ENCODE results near the gene IGF1R. TPM values are rescaled to one million over a fixed set of nuclear protein-coding genes. Genes with fewer than 3 reads are reported as not detected.
A peak's percentile ranks its signal among the peaks of the same experiment; 100 is the strongest.

The IGF1R gene
- total RNA-seq, 3 donors from 2014 or later = 16.7 to 28.6 (median 25.1) TPM

DNA sequence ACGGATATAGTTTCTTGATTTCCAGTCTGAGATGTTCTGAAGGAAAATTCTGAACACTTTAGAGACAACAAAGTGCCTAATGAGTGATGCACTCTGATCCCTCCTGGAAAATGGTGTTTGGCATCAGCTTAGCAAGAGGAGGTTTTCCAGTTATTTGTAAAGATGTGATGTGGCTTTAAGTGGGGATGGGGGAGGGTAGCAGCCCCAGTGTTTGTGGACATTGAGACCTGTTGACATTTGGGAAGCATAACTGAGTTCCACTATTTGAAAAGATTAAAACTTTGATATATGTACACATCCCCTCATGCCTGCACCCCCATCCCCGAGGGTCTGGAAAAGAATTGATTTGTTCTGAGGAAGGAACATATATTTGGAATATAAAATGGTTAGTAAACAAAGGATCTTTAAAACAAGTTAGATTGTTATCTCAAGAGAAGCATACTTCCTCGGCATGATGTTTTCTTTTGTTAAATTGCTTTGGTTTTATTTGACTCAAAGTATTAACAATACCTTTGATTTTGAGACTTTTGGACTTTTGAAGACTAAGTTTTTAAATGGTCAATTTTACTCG lies 6.5 kb downstream of the IGF1R start:
- ATAC-seq = no peak
- Mint-ChIP-seq H3K36me3 (ENCODE audit: insufficient read depth) (no peaks in the 10 kb centered on the region), H3K4me3 (no peak overlapping the region), H3K27me3 (ENCODE audit: low read depth) (peaks cover 38% of the 10 kb centered on the region), H3K9me3 (no peaks in the 10 kb centered on the region), H3K4me1 (ENCODE audit: low read depth) (peaks cover 51% of the 10 kb centered on the region)
- no peak for DNase-seq

DNA sequence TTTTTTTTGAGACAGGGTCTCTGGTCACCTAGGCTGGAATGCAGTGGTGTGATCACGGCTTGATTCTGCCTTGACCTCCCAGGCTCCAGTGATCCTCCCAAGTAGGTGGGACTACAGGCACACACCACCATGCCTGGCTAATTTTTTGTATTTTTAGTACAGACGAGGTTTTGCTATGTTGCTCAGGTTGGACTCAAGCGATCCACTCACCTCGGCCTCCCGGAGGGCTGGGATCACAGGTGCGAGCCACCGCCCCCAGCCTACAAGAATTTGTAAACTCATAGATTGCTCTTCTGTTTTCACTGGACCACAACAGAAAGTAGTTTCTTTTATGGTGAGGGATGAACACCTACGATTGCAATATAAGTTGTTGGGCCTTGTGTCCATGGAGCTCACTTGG lies 7.4 kb downstream of the IGF1R start:
- Mint-ChIP-seq H3K27me3 (ENCODE audit: low read depth) (peaks cover 33% of the 10 kb centered on the region), H3K4me1 (ENCODE audit: low read depth) (peaks cover 47% of the 10 kb centered on the region)
- no peak for DNase-seq

GRCh38 chr15:98657721-98658120 lies 9.4 kb downstream of the IGF1R start:
- H3K4me1 Mint-ChIP-seq (ENCODE audit: low read depth) = peaks cover 32% of the 10 kb centered on the region

More for the DNA sequence above, 7.4 kb downstream of the IGF1R start:
- Mint-ChIP-seq H3K4me3 (no peak overlapping the region), H3K9me3 (no peaks in the 10 kb centered on the region), H3K36me3 (ENCODE audit: insufficient read depth) (peaks cover 2% of the 10 kb centered on the region)
- ATAC-seq = no peak

DNA sequence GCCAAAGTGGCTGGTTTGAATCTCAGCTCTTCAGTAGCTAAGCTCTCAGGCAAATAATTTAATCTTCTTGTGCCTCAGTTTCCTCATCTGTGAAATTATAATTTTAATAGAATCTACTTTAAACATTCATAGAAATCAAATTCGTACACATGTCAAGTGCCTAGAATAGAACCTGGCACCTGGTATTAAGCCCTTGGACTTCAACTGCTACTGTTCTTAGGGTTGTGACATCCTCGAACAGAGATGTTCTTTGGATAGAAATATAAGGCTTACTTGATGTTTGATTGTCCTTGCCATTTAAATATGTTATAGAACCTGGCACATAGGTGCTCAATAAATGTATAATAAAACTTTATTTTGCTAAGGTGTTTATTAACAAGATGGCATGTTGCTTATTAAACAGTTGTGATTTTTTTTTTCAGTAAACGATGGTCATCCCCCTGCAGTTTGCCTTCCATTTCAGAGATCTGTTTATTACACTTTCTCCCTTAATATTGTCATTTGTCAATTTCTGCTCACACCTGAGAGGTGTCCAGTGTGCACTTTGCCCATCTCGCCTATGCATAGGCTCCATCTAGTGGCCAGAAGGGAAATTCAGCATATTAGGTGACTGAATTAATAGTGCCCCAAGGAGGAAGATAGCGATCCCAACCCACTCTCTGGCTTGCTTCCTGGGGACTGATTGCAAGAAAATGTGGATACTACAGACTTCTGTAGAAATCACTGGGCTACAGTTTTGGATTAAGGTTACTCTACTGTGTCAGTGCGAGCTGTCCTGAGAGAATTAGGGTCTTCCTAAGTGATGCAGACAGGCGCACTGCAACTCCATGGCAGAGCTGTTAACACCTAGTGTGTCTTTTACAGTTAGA lies 10.7 kb downstream of the IGF1R start:
- no peak overlapping the region for H3K4me3 Mint-ChIP-seq
- no peak for DNase-seq
- H3K36me3 Mint-ChIP-seq (ENCODE audit: insufficient read depth) = peaks cover 3% of the 10 kb centered on the region
- ATAC-seq = peak; percentile 54 to 55
- peaks cover 13% of the 10 kb centered on the region for H3K27me3 Mint-ChIP-seq (ENCODE audit: low read depth)
- H3K9me3 Mint-ChIP-seq = no peaks in the 10 kb centered on the region
- peaks cover 34% of the 10 kb centered on the region for H3K4me1 Mint-ChIP-seq (ENCODE audit: low read depth)

More at GRCh38 chr15:98657721-98658120, 9.4 kb downstream of the IGF1R start:
- peaks cover 3% of the 10 kb centered on the region for H3K36me3 Mint-ChIP-seq (ENCODE audit: insufficient read depth)
- ATAC-seq (no peak), DNase-seq (no peak)
- peaks cover 20% of the 10 kb centered on the region for H3K27me3 Mint-ChIP-seq (ENCODE audit: low read depth)
- no peaks in the 10 kb centered on the region for H3K9me3 Mint-ChIP-seq
- no peak overlapping the region for H3K4me3 Mint-ChIP-seq

GRCh38 chr15:98660055-98660454 lies 11.7 kb downstream of the IGF1R start:
- no peak for DNase-seq
- Mint-ChIP-seq H3K9me3 (no peaks in the 10 kb centered on the region), H3K36me3 (ENCODE audit: insufficient read depth) (peaks cover 3% of the 10 kb centered on the region), H3K27me3 (ENCODE audit: low read depth) (peaks cover 11% of the 10 kb centered on the region), H3K4me1 (ENCODE audit: low read depth) (peaks cover 26% of the 10 kb centered on the region), H3K4me3 (no peak overlapping the region)
- ATAC-seq = no peak

- Mint-ChIP-seq H3K27me3 (ENCODE audit: low read depth) (peaks cover 4% of the 10 kb centered on the region), H3K9me3 (no peaks in the 10 kb centered on the region), H3K4me1 (ENCODE audit: low read depth) (peaks cover 40% of the 10 kb centered on the region), H3K36me3 (ENCODE audit: insufficient read depth) (peaks cover 3% of the 10 kb centered on the region), H3K4me3 (no peak overlapping the region)
- DNase-seq = no peak
- ATAC-seq = no peak
Measured at GRCh38 chr15:98663045-98663444, 14.7 kb downstream of the IGF1R start.

- peaks cover 3% of the 10 kb centered on the region for H3K36me3 Mint-ChIP-seq (ENCODE audit: insufficient read depth)
- no peak overlapping the region for H3K4me3 Mint-ChIP-seq
- DNase-seq (no peak), ATAC-seq (no peak)
- H3K9me3 Mint-ChIP-seq = no peaks in the 10 kb centered on the region
- H3K4me1 Mint-ChIP-seq (ENCODE audit: low read depth) = peaks cover 45% of the 10 kb centered on the region
- H3K27me3 Mint-ChIP-seq (ENCODE audit: low read depth) = peaks cover 2% of the 10 kb centered on the region
Measured at GRCh38 chr15:98663606-98664005, 15.3 kb downstream of the IGF1R start.

- no peak overlapping the region for H3K4me3 Mint-ChIP-seq
- DNase-seq (no peak), ATAC-seq (no peak)
- H3K9me3 Mint-ChIP-seq = no peaks in the 10 kb centered on the region
- H3K36me3 Mint-ChIP-seq (ENCODE audit: insufficient read depth) = no peaks in the 10 kb centered on the region
- peaks cover 71% of the 10 kb centered on the region for H3K4me1 Mint-ChIP-seq (ENCODE audit: low read depth)
- H3K27me3 Mint-ChIP-seq (ENCODE audit: low read depth) = peaks cover 2% of the 10 kb centered on the region
Measured at GRCh38 chr15:98666441-98666840, 18.1 kb downstream of the IGF1R start.

DNA sequence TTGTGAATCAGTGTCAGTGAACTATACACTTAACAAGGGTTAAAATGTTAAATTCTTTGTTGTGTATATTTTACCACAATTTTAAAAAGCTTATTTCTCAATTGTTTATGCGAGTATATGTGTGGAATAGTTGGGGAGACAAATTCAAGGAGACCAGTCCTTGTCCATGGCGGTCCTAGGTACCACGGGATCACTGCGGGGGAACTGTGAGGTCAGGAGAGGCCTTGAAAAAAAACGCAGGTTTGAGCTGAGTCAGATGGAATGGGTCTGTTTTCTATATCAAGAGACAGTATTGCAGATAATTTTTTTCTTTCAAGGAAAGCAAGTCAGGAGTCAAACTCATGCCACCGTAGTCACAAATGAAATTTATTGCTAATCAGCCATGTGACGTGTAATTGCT lies 18.5 kb downstream of the IGF1R start:
- no peak for DNase-seq
- H3K27me3 Mint-ChIP-seq (ENCODE audit: low read depth) = peaks cover 2% of the 10 kb centered on the region
- no peak overlapping the region for H3K4me3 Mint-ChIP-seq
- no peaks in the 10 kb centered on the region for H3K9me3 Mint-ChIP-seq
- ATAC-seq = no peak
- peaks cover 72% of the 10 kb centered on the region for H3K4me1 Mint-ChIP-seq (ENCODE audit: low read depth)
- H3K36me3 Mint-ChIP-seq (ENCODE audit: insufficient read depth) = no peaks in the 10 kb centered on the region

DNA sequence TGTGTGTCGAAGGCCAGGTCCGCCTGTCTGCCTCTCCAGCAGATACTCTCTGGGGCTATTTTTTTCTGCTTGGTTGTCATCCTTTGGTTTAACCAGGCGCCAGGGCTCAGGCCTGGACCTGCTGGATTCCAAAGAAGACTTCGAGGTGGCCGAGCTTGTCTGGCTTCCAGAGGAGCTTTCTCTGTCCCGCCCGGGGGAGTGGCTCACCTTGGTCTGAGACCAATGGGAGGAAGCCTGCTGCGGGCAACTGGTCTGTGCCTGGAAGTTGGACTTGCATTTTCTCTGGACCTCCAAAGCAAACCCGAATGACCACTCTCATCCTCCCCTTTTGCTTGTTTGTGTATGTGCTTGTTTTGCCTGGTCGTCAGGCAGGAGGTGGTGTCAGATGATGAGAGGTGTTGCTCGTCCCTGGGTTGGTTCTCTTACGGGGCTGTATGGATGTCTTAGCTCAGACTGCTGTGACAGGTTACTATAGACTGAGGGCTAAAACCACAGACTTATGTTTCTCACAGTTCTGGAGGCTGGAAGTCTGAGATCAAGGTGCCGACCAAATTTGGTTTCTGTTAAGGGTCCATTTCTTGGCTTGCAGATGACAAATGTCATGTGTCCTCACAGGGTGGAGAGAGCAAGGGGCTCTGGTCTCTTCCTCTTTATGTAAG lies 19.3 kb downstream of the IGF1R start:
- ATAC-seq (no peak), DNase-seq (no peak)
- Mint-ChIP-seq H3K36me3 (ENCODE audit: insufficient read depth) (no peaks in the 10 kb centered on the region), H3K9me3 (no peaks in the 10 kb centered on the region), H3K4me1 (ENCODE audit: low read depth) (peaks cover 69% of the 10 kb centered on the region), H3K27me3 (ENCODE audit: low read depth) (peaks cover under 1% of the 10 kb centered on the region), H3K4me3 (no peak overlapping the region)

- no peaks in the 10 kb centered on the region for H3K36me3 Mint-ChIP-seq (ENCODE audit: insufficient read depth)
- H3K27me3 Mint-ChIP-seq (ENCODE audit: low read depth) = no peaks in the 10 kb centered on the region
- peak; percentile 33 for DNase-seq
- H3K4me1 Mint-ChIP-seq (ENCODE audit: low read depth) = peaks cover 71% of the 10 kb centered on the region
- peak overlapping the region; percentile 34 for H3K4me3 Mint-ChIP-seq
- no peaks in the 10 kb centered on the region for H3K9me3 Mint-ChIP-seq
- ATAC-seq = peak; percentile 99
Measured at GRCh38 chr15:98668566-98669308, 20.4 kb downstream of the IGF1R start.

DNA sequence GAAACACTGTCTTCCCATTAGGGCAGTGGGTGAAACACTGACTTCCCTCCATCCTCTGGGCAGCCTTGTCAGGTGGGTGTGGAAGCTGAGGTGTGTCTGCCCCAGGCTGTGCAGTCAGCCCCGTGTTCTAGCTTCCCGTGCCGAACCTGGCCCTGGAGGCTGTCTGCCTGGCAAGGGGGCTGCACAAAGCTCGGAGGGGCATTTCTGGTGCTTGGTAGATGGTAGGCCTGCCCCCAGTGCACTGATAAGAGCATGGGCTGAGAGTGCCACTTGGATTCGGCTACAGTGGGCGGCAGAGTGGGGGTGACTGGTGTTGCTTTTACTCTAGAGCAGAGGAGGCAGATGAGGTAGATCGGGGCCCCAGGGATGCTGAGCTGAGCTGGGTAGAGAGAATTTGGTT lies 21.3 kb downstream of the IGF1R start:
- Mint-ChIP-seq H3K4me1 (ENCODE audit: low read depth) (peaks cover 70% of the 10 kb centered on the region), H3K36me3 (ENCODE audit: insufficient read depth) (no peaks in the 10 kb centered on the region)
- no peak for DNase-seq

DNA sequence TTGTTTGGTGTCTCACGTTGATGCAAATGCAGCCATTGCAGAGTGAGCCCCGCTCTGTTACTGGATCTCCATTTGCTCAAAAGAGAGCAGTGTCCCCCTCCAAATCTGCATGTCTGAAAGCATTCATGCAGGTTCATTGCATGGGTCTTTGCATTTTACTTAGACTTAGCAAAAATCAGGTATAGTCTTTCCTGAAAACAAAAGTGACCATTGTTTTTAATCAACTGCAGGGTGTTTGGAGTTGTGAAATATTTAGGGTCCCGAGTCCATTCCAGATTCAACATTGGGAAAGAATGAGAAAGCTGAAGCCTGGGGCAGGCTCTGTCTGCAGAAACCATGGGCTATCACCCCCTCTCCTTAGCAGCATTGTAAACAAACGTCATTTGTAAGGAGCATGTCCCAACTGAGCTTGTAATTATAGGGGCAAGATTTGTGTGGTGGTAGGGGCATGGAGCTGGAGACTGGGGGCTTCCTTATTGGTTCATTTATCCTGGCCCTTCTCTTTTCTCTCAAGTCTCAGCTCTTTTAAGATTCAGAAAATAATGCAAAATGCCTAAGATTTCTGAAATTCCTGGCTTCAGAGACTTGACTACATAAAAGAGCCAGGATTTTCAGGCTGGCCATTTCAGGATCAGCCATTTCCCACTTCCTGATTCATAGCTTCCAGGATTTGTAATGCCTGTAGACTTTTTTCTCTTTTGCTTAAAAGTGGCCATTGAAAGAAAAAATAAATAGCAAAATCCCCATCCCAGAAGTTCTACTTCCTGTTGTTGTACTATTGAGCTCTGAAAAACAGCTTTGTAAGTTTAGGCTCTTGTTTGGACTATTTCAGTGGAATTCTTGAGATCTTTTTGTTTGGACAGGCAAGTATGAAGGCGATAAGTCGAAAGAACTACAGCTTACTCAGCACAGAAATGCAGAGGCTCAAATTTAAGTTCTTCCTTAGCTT lies 23.0 kb downstream of the IGF1R start:
- peaks cover 62% of the 10 kb centered on the region for H3K4me1 Mint-ChIP-seq (ENCODE audit: low read depth)
- no peak overlapping the region for H3K4me3 Mint-ChIP-seq
- no peaks in the 10 kb centered on the region for H3K9me3 Mint-ChIP-seq
- ATAC-seq (no peak), DNase-seq (no peak)
- H3K27me3 Mint-ChIP-seq (ENCODE audit: low read depth) = no peaks in the 10 kb centered on the region
- no peaks in the 10 kb centered on the region for H3K36me3 Mint-ChIP-seq (ENCODE audit: insufficient read depth)

More for the DNA sequence above, 21.3 kb downstream of the IGF1R start:
- Mint-ChIP-seq H3K9me3 (no peaks in the 10 kb centered on the region), H3K27me3 (ENCODE audit: low read depth) (no peaks in the 10 kb centered on the region), H3K4me3 (no peak overlapping the region)
- ATAC-seq = no peak

All from activated T-cell treated with anti-CD3 and anti-CD28 coated beads, Interleukin-2, amount 50 U/mL, for 4 hours (primary cell).